Measurements from ENCODE around the gene DHX8. TPM values are rescaled to one million over a fixed set of nuclear protein-coding genes. Genes with fewer than 3 reads are reported as not detected.

The DHX8 gene
- total and polyA plus RNA-seq, 10 of the 15 experiments (the other 5 are each of a cell fraction or from before 2014, with no cell fraction given), result 27.6 to 50.4 (median 35.7) TPM

- SMC1A ChIA-PET (ENCODE audit: uncharacterized antibody, unreplicated experiment), result interaction anchor here (0.7 to 9.3 kb wide), 20 partner anchors 11 to 192 kb away, joined by 3 to 118 read pairs (median 4); partner anchors contain the start of genes DHX8 and ETV4
- intact Hi-C loops (cut with micrococcal nuclease; ENCODE audit: unreplicated experiment) (no loop called here), in situ Hi-C loops (cut with MboI) (no loop called here)
- peak; percentile 45 for ATAC-seq
- H3K4me3 ChIP-seq, result no peak overlapping the region
- 19% methylated on average over 7 of the region's 7 CpGs for WGBS (ENCODE audit: insufficient coverage, insufficient replicate concordance, low lambda C conversion rate, missing lambda C conversion rate)
- H3K27me3 ChIP-seq (replicated peaks in 1 of 2; ENCODE audit: control insufficient read depth in 2 of 2, insufficient read depth in 2 of 2, low read length in 1 of 2), result no peaks in the 10 kb centered on the region
- no peak overlapping the region for H3K9ac ChIP-seq (ENCODE audit: control insufficient read depth, insufficient read depth, low read length)
- DNase-seq (ENCODE audit: low read depth, low spot score), result no peak
- no peaks in the 10 kb centered on the region for H3K36me3 ChIP-seq (ENCODE audit: control insufficient read depth in 2 of 2, insufficient read depth in 2 of 2, low read length in 1 of 2)
- H3K9me3 ChIP-seq (replicated peaks; ENCODE audit: control insufficient read depth, insufficient read depth, low read length), result no peaks in the 10 kb centered on the region
- no peak overlapping the region for H3K27ac ChIP-seq (ENCODE audit: control insufficient read depth, insufficient read depth)
- no peak for FAIRE-seq
- POLR2A ChIA-PET, result interaction anchor here (0.5 to 1.7 kb wide), 7 partner anchors 11 to 192 kb away, joined by 3 to 6 read pairs (median 3); partner anchors contain the start of gene MEOX1
- no peaks in the 10 kb centered on the region for H3K79me2 ChIP-seq (ENCODE audit: control insufficient read depth, insufficient read depth, low read length)
- H3K4me1 ChIP-seq (ENCODE audit: control insufficient read depth, insufficient read depth, low read length), result peaks cover 9% of the 10 kb centered on the region
- BruUV-seq (replicated peaks), result no TSS peak
- no peaks in the 10 kb centered on the region; the same call in 1 of the 2 replicates for H4K20me1 ChIP-seq (ENCODE audit: control insufficient read depth, insufficient read depth)
- RAD21 ChIA-PET (ENCODE audit: unreplicated experiment), result interaction anchor here (0.6 to 8.6 kb wide), 23 partner anchors 11 to 213 kb away, joined by 3 to 334 read pairs (median 5); partner anchors contain the start of genes DHX8, DUSP3, ETV4 and MEOX1
- no peak overlapping the region for H2AFZ ChIP-seq (ENCODE audit: control insufficient read depth, low read depth, low read length)
- CTCF ChIA-PET, result interaction anchor here (0.8 to 7.6 kb wide), 17 partner anchors 10 to 189 kb away, joined by 3 to 134 read pairs (median 4); partner anchors contain the start of genes DHX8, MEOX1 and SOST
- no peak overlapping the region for H3K4me2 ChIP-seq (ENCODE audit: control insufficient read depth, insufficient read depth)
- TF ChIP-seq CBX3 (IDR thresholded peaks at IDR 0.05; ENCODE audit: borderline replicate concordance, low read depth) (no peak), EZH2 (IDR thresholded peaks at IDR 0.05; ENCODE audit: borderline replicate concordance, control insufficient read depth, low read depth, low read length) (no peak), MEF2B (IDR thresholded peaks at IDR 0.05; ENCODE audit: partially characterized antibody, poor library complexity, severe bottlenecking) (peak; percentile 26), NR2F1 (conservative IDR thresholded peaks at IDR 0.05) (0 out of 2 replicates have a peak, but pooled peaks have one; percentile 13), ATF7 (IDR thresholded peaks at IDR 0.05; ENCODE audit: low read depth) (peak; percentile 45; the same call in 1 of the 2 replicates), PAX5 (IDR thresholded peaks at IDR 0.05; ENCODE audit: borderline replicate concordance, low read depth, low read length) (no peak), PRDM15 (CRISPR knock-in tag; IDR thresholded peaks at IDR 0.05) (no peak), SUZ12 (IDR thresholded peaks at IDR 0.05; ENCODE audit: unreplicated experiment) (no peak), ZBTB33 (IDR thresholded peaks at IDR 0.05) (no peak)
- TF ChIP-seq, protein P1, sequence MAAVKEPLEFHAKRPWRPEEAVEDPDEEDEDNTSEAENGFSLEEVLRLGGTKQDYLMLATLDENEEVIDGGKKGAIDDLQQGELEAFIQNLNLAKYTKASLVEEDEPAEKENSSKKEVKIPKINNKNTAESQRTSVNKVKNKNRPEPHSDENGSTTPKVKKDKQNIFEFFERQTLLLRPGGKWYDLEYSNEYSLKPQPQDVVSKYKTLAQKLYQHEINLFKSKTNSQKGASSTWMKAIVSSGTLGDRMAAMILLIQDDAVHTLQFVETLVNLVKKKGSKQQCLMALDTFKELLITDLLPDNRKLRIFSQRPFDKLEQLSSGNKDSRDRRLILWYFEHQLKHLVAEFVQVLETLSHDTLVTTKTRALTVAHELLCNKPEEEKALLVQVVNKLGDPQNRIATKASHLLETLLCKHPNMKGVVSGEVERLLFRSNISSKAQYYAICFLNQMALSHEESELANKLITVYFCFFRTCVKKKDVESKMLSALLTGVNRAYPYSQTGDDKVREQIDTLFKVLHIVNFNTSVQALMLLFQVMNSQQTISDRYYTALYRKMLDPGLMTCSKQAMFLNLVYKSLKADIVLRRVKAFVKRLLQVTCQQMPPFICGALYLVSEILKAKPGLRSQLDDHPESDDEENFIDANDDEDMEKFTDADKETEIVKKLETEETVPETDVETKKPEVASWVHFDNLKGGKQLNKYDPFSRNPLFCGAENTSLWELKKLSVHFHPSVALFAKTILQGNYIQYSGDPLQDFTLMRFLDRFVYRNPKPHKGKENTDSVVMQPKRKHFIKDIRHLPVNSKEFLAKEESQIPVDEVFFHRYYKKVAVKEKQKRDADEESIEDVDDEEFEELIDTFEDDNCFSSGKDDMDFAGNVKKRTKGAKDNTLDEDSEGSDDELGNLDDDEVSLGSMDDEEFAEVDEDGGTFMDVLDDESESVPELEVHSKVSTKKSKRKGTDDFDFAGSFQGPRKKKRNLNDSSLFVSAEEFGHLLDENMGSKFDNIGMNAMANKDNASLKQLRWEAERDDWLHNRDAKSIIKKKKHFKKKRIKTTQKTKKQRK (IDR thresholded peaks at IDR 0.05; ENCODE audit: low read depth, low read length), result no peak
- TF ChIP-seq, protein P2, sequence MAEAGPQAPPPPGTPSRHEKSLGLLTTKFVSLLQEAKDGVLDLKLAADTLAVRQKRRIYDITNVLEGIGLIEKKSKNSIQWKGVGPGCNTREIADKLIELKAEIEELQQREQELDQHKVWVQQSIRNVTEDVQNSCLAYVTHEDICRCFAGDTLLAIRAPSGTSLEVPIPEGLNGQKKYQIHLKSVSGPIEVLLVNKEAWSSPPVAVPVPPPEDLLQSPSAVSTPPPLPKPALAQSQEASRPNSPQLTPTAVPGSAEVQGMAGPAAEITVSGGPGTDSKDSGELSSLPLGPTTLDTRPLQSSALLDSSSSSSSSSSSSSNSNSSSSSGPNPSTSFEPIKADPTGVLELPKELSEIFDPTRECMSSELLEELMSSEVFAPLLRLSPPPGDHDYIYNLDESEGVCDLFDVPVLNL (IDR thresholded peaks at IDR 0.05; ENCODE audit: low read depth, low read length), result no peak
Observed at GRCh38 chr17:43573579-43574321, 90.0 kb downstream of the DHX8 start.
